Suppressor macrophage treated with lipopolysaccharide for 4 hours (primary cell): Measurements from ENCODE around the gene TNFSF13B.
"Not testable (repeated sequence)": the region's sequence is repeated elsewhere in the genome, so short reads cannot be mapped to it uniquely, and the experiment has no call there.

Experiments
- DNase-seq: peaks from one replicate; pipeline ENCODE4 v3.0.0-alpha.2; 2020

The TNFSF13B gene

DNA sequence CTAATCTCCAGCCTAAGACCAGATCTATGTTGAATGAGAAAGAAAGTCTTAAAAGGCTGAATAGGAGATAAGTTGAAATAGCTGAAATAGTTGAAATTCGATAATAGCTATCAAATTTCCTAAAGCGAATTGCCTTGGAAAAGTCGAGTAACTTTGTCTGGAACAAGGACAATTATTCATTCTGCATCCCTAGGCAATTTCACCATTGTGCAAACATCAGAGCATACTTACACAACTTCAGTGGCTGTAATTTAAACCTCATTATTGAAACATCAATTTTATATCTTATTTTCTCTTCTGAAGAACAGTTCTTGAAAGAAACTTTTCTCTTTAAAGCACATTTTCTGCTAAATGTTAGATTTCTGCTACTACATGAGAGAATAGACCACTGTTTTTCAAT lies 13.6 kb downstream of the TNFSF13B start:
- no peak for DNase-seq

DNA sequence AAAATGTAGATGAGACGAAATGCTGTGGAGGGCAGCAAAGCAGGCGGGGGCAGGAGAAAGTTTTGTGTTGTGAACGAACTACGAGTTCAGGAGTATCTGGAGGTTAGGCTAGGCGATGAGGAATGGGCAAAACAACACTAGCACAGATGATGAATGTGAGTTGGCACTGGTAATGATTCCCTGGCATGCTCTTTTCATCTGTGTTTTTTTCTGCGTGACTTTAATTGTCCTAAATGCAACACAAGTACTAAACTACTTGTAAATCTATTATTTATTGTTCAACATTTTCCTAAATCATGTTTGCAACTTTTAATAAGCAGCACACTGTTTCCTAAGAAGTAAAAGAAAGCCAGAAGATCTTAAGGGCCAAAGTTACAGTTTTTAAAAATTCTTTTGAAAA lies 19.2 kb downstream of the TNFSF13B start:
- DNase-seq: no peak

DNA sequence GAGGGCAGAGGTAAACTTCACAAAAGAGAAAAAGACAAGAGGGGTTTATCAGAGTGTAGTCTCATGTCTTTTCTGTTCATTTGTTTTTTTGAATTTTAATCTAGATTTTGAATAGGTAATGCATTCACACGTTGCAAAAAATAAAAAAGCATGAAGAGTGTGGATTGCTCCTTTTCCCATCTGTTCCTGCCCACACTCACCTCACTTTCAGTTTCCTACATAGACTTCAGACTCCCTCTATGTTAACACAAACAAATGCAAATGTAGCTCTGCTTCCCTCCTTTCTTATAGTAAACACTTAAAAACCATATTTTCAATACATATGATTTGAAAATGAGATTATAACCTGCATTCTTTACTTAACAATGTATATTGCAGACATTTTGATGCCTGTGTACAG lies 20.3 kb downstream of the TNFSF13B start:
- no peak for DNase-seq

DNA sequence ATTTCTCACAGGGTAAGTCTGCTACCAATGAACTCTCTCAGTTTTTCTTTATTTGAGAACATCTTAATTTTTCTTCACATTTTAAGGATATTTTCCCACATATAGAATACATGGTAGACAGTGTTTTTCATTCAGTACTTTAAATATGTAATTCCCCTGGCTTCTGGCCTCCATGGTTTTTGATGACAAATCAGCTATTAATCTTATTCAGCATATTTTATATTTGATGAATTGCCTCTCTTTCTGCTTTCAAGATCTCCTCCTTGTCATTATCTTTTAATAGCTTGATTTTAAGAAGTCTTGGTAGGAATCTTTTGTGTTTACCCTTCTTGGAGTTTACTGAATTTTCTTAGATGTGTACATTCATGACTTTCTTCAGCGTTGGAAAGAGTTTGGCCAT lies 27.6 kb downstream of the TNFSF13B start:
- no peak for DNase-seq

DNA sequence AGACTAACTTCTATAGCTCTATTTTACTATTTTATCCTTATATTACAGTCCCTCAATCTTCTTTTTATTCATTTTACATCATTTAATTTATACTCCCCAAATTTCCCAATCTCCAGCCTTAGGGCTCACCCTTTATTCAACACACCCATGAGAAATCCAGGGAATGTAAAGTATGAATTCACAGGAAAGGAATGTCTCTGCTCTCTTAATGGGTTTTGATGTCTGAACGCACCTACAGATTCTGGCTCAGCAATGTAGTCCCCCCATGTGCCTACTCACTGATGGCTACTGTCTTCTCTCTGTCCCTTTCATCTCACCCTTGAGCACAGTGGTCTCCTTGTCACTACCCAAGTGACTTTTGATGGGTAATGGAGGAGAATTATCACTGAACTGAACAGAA lies 32.8 kb downstream of the TNFSF13B start:
- DNase-seq: no peak

DNA sequence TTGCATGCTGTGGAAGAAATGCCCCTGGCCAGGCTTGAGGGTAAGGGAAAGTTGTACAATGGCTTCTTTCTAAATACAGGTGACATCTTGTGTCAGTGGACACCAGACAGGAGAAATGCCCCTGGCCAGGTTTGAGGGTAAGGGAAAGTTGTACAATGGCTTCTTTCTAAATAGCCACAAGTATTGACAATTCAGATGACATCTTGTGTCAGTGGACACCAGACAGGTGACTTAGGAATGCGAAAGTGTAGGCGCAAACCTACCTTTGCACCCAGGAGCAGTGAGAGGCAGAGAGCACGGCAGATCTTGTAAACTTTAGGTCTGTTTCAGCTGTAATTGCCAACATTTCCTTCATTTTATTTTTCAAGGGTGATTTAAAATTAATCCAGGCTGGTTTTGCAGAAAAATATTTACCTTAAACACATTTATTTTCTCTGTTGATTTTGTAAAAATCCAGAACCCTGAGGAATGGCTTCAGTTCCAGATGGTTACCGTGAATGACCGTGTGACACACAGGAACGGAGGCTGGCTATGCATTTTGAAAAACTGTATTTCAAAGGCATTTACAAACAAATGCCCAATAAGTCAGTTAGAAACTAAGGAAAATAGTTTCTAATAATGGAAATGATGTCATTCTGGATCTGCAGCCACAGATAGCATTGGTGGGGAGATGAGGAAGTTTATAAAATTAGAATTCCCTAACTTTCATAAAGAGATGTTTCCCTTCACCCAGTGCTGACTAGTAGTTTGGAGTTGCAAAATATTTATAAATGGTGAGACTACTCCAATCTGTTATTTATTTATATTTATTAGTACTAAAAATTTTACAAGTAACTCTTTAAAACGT lies 34.9 kb downstream of the TNFSF13B start:
- peak; percentile 84 for DNase-seq

DNA sequence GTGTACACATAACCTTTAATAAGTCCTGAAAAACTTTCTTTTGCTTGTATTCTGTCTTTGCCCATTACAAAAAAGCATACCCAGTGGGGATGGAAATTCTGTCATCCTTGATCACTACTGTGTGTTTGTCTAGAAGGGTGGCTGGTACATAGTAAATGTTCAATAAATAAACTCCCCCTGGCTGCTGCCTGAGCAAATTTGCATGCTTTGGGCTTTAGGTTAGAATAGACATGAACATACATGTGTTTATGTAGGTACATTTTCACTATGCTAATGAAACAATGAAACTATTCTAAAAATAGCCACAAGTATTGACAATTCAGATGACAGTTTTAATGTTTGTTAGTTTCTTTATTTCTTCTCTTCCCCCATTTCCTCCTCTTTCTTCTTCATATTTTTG lies 36.1 kb downstream of the TNFSF13B start:
- no peak for DNase-seq

DNA sequence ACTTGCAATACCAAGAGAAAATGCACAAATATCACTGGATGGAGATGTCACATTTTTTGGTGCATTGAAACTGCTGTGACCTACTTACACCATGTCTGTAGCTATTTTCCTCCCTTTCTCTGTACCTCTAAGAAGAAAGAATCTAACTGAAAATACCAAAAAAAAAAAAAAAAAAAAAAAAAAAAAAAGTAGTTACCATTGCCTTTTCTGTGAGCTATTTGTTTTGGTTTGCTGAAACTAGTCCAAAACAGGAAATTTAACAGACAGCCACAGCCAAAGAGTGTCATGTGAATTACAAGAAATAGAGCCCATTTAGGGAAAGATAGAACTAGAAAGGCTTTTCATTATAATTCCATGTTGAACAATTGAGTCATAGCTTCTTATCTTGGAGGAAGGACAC lies 37.3 kb downstream of the TNFSF13B start:
- DNase-seq: no peak

DNA sequence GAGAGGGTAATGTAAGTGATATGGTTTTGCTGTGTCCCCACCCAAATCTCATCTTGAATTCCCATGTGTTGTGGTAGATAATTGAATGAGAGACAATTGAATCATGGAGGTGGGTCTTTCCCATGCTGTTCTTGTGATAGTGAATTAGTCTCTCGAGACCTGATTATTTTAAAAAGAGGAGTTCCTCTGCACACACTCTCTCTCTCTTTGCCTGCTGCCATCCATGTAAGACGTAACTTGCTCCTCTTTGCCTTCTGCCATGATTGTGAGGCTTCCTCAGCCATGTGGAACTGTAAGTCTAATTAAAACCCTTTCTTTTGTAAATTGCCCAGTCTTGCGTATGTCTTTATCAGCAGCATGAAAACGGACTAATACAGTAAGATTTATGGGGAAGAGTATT lies 42.1 kb downstream of the TNFSF13B start:
- DNase-seq: not testable (repeated sequence)

DNA sequence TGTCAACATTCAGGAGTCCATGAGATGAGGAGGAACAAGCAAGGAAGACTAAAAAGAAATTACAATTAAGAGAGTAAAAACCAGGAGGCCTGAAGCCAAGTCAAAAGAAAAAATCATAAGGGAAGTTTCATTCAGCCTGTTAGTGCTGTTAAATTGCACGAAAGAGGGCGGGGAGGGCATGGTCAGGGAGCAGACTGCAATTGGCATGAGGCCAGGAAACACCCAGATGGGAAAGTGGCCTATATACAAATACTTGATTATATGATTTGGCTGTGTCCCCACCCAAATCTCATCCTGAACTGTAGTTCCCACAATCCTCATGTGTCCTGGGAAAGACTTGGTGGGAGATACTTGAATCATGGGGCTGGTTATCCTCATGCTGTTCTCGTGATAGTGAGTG lies 43.9 kb downstream of the TNFSF13B start:
- peak; percentile 23 for DNase-seq

DNA sequence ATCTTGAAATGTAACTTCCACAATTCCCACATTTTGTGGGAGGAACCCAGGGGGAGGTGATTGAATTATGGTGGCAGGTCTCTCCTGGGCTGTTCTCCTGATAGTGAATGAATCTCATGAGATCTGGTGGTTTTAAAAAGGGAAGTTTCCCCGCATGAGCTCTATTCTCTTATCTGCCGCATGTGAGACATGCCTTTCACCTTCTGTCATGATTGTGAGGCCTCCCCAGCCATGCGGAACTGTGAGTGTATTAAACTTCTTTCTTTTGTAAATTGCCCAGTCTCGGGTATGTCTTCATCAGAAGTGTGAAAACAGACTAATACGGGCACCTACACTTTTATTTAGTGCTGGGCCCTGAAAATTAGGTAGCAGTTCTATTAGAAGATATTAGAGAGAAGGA lies 45.8 kb downstream of the TNFSF13B start:
- DNase-seq: no peak

DNA sequence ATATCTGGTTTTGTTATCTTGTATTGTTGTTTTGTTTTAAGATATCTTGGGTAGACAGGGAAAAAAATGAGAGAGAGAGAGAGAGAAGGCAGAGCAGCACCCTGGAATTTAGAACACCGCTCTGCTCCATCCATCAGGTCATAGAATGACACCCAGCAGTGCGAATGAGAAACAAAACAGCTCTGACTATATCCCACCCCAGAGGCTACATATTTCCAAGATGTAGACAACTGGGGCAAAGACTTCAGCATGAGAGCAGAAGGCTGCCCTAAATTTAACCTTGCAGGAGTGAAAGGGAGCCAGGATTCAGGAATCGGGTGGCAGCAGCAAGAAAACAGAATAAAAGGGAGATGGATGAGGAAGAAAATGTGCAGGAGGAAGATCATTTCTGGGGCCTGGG lies 46.5 kb downstream of the TNFSF13B start:
- no peak for DNase-seq

DNA sequence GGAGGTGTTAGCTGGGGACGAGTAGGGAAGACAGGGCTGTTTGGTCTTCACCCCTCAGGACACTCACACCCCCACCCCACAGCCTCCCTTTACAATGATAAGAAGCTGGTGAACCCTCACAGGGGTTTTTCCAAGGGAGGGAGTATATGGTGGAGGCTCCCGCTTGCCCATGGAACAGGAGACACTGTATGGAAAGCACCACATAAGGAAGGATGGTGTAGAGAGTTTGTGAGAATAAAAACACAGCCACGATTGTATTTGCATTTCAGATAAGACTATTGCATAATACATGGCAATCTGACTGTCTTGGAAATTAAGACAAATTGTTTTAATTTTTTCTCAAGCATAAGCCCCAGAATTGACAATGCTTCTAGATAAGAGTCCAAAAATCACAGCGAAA lies 46.9 kb downstream of the TNFSF13B start:
- DNase-seq: no peak

DNA sequence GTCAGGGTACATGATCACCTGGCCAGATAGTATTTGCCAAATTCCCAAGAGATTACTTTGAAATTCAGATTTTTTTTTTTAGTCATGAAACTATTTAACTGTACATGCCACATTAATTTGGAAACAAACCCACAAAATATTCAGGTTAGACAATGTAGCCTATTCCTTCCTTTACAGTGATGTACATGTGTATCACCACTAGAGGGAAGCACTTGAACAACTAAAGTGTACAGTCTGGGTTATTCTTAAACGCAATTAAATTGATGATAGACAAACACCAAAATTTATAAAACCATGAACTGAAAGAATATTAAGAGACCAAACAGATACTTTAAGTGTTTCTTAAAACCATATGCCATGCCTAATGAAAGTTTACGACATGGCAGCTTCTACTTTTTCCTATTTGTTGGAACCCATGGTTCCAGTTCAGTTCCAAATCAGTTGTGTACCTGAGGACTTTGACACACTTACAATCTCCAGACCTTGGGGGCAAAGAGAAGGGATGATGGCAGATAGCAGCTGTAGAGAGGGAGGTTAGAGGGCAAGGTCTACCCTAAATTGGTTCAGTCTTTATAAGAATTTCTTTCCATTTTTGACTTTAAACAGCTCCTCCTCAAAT lies 52.8 kb downstream of the TNFSF13B start:
- peak; percentile 76 for DNase-seq

DNA sequence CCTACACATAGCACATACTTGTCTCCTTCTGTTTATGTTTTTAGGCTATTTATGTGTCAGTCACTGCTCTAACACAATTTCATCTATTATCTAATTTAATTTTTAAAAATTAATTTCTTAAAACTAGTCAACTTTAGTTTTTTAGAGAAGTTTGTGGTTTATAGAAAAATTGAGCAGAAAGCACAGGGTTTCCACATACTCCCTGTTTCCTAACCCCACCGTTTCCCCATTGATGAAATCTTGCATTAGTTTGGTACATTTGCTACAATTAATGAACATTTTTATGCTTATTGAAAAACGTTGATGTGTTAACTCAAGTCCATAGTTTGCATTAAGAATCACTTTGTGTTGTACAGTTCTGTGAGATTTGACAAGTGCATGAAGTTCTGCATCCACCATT lies 53.5 kb downstream of the TNFSF13B start:
- DNase-seq: peak; percentile 60

DNA sequence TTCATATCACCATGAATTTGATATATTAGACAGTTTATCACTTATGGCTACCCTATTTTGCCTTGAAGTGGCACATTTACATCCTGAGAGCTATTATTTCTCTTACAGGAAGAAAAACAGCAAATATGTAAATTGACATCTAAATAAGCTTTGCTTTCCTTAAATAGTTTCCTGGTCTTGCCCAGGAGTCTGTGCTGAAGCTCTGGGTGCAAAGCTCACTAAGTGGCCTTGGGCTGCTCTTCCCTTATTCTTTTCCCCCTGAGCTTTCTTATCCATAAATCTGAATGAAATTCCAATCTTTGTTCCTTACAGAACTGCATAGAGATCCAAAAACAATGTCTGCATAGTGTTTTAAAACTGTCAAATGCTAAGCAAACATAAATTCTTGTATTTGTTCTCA lies 56.3 kb downstream of the TNFSF13B start:
- DNase-seq: no peak

DNA sequence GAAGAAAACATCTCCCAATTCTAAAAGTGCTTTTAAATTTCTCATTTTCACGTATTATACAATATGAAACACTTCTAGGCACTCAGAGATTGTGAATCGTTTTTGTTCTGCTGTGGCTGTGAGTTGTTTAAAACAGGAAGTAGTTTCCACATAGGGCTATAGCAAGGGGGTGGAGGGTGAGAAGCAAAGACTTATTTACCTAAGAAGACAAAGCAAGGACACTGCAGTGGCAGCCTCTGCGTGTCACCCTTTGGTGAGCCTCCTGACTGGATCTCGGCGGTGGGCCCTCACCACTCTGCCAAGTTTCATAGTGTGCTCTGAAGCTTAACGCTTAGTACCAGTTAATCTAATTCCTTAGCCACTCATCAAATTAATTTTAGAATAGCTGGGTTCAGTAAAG lies 56.8 kb downstream of the TNFSF13B start:
- DNase-seq: peak; percentile 57

DNA sequence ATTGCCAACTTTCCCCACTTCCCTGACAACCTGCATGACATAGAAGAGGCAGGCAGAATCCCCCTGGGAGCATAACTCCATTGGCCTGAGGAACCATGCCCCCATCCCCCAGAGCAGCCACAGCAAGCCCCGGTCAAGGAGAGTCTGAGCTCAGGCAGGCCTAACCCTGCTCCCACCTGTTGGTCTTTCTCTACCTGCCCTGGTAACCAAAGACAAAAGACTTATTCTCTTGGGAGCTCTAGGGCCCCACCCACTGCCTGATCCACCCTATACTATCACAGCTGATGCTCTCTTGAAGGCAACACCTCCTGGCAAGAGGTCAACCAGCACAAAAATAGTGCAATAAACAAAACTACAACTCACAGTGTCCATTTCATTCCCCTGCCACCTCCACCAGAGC lies 59.3 kb downstream of the TNFSF13B start:
- no peak for DNase-seq

DNA sequence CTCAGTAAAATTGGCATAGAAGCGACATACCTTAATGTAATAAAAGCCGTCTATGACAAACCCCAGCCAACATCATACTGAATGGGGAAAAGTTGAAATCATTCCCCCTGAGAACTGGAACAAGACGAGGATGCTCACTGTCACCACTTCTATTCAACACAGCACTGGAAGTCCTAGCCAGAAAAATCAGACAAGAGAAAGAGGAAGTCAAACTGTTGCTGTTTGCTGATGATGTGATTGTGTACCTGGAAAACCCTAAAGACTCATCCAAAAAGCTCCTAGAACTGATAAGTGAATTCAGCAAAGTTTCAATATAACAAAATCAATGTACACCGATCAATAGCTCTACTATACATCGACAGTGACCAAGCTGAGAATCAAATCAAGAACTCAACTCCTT lies 63.3 kb downstream of the TNFSF13B start:
- DNase-seq: no peak

DNA sequence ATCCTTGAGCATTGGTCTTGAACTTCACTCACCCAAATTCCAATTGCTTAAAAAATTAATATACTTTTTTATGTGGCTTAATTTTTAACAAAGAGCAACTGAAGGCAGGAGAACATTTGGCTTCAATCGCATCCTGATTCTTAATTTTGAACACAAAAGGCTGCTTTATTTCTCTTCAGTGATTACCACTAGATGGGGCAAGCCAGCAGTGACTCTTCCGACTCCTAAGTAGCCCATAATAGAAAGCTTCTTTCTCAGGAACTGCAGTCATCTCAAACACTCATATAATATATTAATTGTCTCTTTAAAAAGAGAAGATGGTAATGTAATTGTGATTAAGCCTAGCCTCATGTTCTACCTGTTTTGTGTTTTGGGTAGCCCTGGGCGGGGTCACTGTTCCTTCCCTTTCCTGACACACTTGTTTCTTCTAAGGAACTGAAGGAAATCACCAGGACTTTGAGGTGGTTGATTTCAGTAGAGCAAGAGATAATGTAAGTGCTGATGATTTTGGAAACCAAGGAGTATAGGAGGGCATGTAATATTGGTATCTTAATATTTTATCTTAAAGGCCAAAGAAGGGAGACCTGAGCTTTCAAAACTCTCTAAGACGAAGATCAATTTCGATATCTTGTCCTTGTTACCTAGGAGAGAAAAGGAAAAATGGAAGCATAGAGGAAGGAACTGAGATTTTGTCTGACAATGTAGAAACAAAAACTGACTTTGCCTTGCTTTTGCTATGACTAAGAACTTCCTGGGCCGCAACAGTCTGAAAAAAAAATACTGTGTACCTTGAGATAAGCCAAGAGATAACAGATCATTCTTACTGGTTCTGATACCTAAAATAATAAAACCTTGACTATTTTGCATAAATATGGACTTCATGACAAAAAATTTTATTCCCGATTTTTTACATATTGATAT lies 73.1 kb downstream of the TNFSF13B start:
- DNase-seq: peak; percentile 56

DNA sequence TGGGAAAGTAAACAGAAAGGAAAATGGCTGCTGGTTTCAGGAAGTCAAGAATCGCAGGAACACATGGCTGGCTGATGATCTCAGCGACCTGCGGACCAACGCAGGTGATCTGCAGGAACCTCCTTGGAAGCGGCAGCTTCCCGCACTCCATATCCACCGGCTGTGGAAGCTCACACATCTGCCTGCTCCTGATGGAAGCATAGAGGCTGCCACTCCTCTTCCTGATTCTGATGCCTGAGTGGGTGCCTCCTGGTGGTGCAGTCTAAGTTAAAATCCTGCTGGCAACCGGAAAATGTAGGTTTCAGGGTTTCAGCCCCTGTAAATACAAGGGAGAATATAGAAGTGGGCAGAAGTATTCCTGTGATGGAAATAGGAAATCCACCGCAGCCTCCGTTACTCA lies 75.5 kb downstream of the TNFSF13B start:
- DNase-seq: no peak

DNA sequence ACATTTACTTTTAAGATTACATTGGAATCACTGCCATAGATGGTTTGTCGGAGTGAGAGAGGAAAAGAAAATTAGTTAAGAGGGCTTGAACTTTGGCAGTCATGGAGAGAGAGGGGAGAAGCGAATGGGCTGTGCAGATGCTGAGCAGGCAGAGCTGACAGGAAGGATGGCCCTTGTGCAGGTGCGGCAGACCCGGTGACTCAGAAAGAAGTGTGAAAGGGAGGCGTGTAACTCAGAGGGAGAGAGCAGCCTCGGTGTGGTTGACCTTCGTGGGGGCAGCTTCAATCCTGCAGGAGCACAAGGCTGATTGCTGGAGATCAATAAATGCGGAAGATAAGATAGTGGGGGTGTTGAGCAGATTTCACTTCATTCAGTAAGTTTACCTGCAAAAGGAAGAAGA lies 76.9 kb downstream of the TNFSF13B start:
- DNase-seq: no peak

DNA sequence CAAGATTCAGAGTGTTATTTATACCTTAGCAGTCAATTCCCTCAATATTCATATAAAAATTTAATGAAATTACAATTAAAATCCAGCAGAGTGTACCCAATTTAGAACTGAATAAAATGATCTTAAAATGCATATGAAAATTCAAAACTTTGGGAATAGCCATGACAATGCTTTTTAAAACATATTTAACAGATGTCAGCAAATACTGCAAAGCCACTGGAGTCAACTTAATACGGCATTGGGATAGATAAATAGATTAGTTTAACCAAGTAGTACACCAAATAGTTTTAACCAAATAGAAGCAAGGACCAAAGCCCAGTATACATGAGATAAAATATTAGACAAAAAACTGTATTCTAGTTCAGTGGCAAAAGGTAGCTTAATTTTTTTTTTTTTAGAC lies 79.8 kb downstream of the TNFSF13B start:
- no peak for DNase-seq

DNA sequence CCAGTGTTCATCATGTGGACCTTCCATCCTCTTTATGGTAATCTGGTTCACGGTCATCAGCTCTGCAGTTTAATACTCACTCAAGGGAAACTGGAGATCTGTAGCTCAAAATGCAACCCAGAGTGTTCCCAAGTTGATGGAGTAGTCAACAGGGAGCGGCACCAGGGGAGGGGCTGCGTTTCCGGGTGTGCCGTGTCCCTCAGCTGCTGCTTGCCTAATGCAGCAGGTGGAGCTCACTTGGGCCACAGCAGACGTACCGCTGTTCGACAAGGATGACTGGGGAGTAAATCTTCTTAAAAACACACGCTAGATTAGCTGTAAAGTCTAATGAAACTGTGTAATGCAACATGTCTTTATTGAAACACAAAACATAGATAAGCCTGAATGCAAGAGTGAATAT lies 81.1 kb downstream of the TNFSF13B start:
- no peak for DNase-seq
